Measurements from ENCODE around the gene TAL1.
A peak's percentile ranks its signal among the peaks of the same experiment; 100 is the strongest.

Gene TAL1

GRCh38 chr1:47175227-47175934, 56.6 kb downstream of the TAL1 start:
- DNase-seq (ENCODE audit: low read depth), result peak; percentile 14

- DNase-seq (ENCODE audit: low read depth), result no peak
Observed at GRCh38 chr1:47174656-47175020, 57.4 kb downstream of the TAL1 start.

- no peak for DNase-seq (ENCODE audit: low read depth)
Observed at GRCh38 chr1:47172782-47173181, 59.2 kb downstream of the TAL1 start.

Data from activated gamma-delta T cell treated with anti-CD3 and anti-CD28 coated beads, Interleukin-2, amount 50 U/mL, for 16 hours (primary cell).